Adrenal gland (tissue), 12 donors: Measurements from ENCODE around the gene TMED10. TPM values are rescaled to one million over a fixed set of nuclear protein-coding genes. Genes with fewer than 3 reads are reported as not detected.

Experiments
- DNase-seq, 7 donors: peaks; one replicate each; pipeline ENCODE4 v3.0.0-alpha.2; 2019 to 2020
- H3K27ac ChIP-seq, 5 donors: fragments of 200-600 bp; sonication (generic) in 4 of 5; 1 replicate in 3 of 5; 2 replicates in 2 of 5; pipeline versions ENCODE4 v1.5.1 to v1.8.0; 2016 to 2020; ENCODE audit warnings: mild to moderate bottlenecking in 1 of 5
- H3K27me3 ChIP-seq: fragments of 200-600 bp; 2 replicates; pipeline ENCODE4 v1.8.0; 2021
- H3K36me3 ChIP-seq, 2 donors: fragments of 200-600 bp; replicated peaks in 1 of 2; 1 replicate in 1 of 2; 2 replicates in 1 of 2; pipeline versions ENCODE4 v1.5.1 to v1.8.0; 2018 to 2022
- H3K4me1 ChIP-seq, 2 donors: fragments of 200-600 bp; replicated peaks in 1 of 2; 1 replicate in 1 of 2; 2 replicates in 1 of 2; pipeline versions ENCODE4 v1.5.1 to v1.8.0; 2018 to 2021
- H3K4me3 ChIP-seq, 4 donors: fragments of 200-600 bp; sonication (generic) in 3 of 4; one replicate each; pipeline ENCODE4 v1.5.1; 2016 to 2018
- H3K9me3 ChIP-seq, 3 donors: fragments of 200-600 bp; sonication (generic) in 1 of 3; replicated peaks in 1 of 3; 1 replicate in 2 of 3; 2 replicates in 1 of 3; pipeline versions ENCODE4 v1.5.1 to v1.8.0; 2016 to 2021
- POLR2A ChIP-seq, 2 donors: fragments of 450-650 bp; IDR thresholded peaks; one replicate each; pipeline ENCODE4 v1.6.1; 2017; ENCODE audit warnings: antibody characterized with exemption in 2 of 2, mild to moderate bottlenecking in 2 of 2, moderate library complexity in 1 of 2
- WGBS, 4 donors: extraction: QIAGEN DNeasy Blood & Tissue Kit in 2 of 4; methylation state at CpG; one replicate each; pipeline versions ENCODE4 v1.1.5 to v1.1.7; 2013 to 2017; 5-methylcytosine and 5-hydroxymethylcytosine counted together
- intact Hi-C, 2 donors: fragments of 100-400 bp; cut with DNase I; formaldehyde crosslinking; loops; one replicate each; pipeline versions ENCODE4 v1.14.1 to v1.15.0; 2022 to 2023
- polyA plus RNA-seq, 3 donors: library from polyadenylated mRNA; stranded (reverse); fragments of 200-250 nt in 2 of 3; fragments of 350-450 nt in 1 of 3; fragmentation: Illumina TruSeq in 1 of 3; extraction: RNeasy Lipid Tissue Mini Kit (QIAGEN cat#74804) in 1 of 3; gene quantifications; one replicate each; pipeline ENCODE4 v1.2.3, GENCODE V29; 2013 to 2014
- total RNA-seq, 9 donors: library from RNA; depleted of rRNA in 4 of 9; stranded (reverse); fragments of >200 nt in 4 of 9; fragments of 120-200 nt in 1 of 9; fragmentation: NEBNext Ultra II Directional in 1 of 9; extraction: Animal tissue kit (Norgen Biotek cat#: 25700) in 1 of 9; gene quantifications; one replicate each; pipeline versions ENCODE4 v1.1.0 to v1.2.4, GENCODE V29; 2013 to 2023
- TF ChIP-seq, protein P1 (sequence below), 6 experiments: fragments of 450-650 bp in 4 of 6; fragments of 200-600 bp in 2 of 6; sonication (generic) in 1 of 6; IDR thresholded peaks; 1 replicate in 5 of 6; 2 replicates in 1 of 6; pipeline versions ENCODE4 v1.5.1 to v1.8.0; 2016 to 2021; ENCODE audit warnings: antibody characterized with exemption in 6 of 6, mild to moderate bottlenecking in 2 of 6, moderate library complexity in 1 of 6
- donor health status: healthy with polysubstance abuse.
- donor health status: Bipolar disorder and iron deficiency.
- donor health status: DM: yes; HTN: yes; CAD: no.
- donor health status: DM: no; HTN: no; CAD: no.
- donor health status: DM: no; HTN: no; CAD: no.
- donor health status: DM: yes; HTN: yes; CAD: no.

TMED10 gene
- total and polyA plus RNA-seq, 12 donors = 33.7 to 532 (median 319) TPM

- Histone ChIP-seq H3K9me3 (no peaks in the 10 kb centered on the region), H3K27me3 (no peaks in the 10 kb centered on the region), H3K4me1 (no peaks in the 10 kb centered on the region), H3K27ac (no peak overlapping the region), H3K4me3 (no peak overlapping the region), H3K36me3 (peaks cover 0 to 96% of the 10 kb centered on the region in 2 donors)
- WGBS, 4 donors = 68 to 82% (median 73%) methylated on average over 6 of the region's 6 CpGs
- DNase-seq = no peak
- intact Hi-C loops = no loop called here
- TF ChIP-seq POLR2A (IDR thresholded peaks at IDR 0.05) = no peak
- TF ChIP-seq, protein P1, sequence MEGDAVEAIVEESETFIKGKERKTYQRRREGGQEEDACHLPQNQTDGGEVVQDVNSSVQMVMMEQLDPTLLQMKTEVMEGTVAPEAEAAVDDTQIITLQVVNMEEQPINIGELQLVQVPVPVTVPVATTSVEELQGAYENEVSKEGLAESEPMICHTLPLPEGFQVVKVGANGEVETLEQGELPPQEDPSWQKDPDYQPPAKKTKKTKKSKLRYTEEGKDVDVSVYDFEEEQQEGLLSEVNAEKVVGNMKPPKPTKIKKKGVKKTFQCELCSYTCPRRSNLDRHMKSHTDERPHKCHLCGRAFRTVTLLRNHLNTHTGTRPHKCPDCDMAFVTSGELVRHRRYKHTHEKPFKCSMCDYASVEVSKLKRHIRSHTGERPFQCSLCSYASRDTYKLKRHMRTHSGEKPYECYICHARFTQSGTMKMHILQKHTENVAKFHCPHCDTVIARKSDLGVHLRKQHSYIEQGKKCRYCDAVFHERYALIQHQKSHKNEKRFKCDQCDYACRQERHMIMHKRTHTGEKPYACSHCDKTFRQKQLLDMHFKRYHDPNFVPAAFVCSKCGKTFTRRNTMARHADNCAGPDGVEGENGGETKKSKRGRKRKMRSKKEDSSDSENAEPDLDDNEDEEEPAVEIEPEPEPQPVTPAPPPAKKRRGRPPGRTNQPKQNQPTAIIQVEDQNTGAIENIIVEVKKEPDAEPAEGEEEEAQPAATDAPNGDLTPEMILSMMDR (IDR thresholded peaks at IDR 0.05) = no peak
These were observed 79.5 kb downstream of the TMED10 start for GRCh38 chr14:75096959-75097358.

DNA sequence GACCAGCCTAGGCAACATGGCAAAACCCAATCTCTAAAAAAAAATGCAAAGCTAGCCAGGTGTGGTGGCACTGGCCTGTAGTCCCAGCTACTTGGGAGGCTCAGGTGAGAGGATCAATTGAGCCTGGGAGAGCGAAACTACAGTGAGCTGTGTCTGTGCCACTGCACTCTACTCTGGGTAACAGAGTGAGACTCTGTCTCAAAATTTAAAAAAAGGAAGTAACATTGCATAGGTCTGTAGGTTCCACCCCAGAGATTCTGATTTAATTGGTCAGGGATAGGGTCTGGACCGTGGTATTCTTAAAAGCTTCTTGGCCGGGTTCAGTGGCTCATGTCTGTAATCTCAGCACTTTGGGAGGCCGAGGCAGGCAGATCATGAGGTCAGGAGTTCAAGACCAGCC, 80.7 kb downstream of the TMED10 start:
- Histone ChIP-seq H3K9me3 (no peaks in the 10 kb centered on the region), H3K4me1 (no peaks in the 10 kb centered on the region), H3K27ac (no peak overlapping the region), H3K36me3 (peaks cover 0 to 96% of the 10 kb centered on the region in 2 donors), H3K27me3 (no peaks in the 10 kb centered on the region), H3K4me3 (no peak overlapping the region)
- TF ChIP-seq POLR2A (IDR thresholded peaks at IDR 0.05) = no peak
- TF ChIP-seq, protein P1 (IDR thresholded peaks at IDR 0.05) = no peak
- intact Hi-C loops = no loop called here
- no peak for DNase-seq
- WGBS, 4 donors = 80 to 93% (median 89%) methylated on average over 4 of the region's 4 CpGs

DNA sequence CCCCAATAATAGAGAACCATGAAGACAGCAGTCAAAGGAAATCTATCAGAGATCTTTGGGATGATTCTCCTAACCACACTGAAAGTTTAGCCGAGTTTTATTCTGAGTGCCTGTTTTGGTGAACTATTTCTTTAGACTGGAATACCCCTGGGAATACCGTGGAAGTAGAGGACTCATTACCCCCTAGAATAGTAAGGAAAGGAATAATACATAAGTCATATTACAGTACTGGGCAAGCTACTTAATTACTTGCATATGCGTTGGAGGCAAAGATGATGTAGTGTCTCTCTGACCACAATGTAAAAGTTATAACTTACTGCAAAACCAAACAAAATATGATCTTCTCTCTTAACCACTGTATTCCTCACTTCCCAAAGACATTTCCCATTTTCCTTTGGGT, 81.5 kb downstream of the TMED10 start:
- no peaks in the 10 kb centered on the region for H3K9me3 ChIP-seq
- H3K27ac ChIP-seq = no peak overlapping the region
- 92 to 97% (median 94%) methylated on average over 3 of the region's 3 CpGs for WGBS, 4 donors
- no peak for DNase-seq
- no peaks in the 10 kb centered on the region for H3K4me1 ChIP-seq
- no peak overlapping the region for H3K4me3 ChIP-seq
- TF ChIP-seq, protein P1 (IDR thresholded peaks at IDR 0.05) = no peak
- TF ChIP-seq POLR2A (IDR thresholded peaks at IDR 0.05) = no peak
- peaks cover 0 to 95% of the 10 kb centered on the region in 2 donors for H3K36me3 ChIP-seq
- intact Hi-C loops = no loop called here
- no peaks in the 10 kb centered on the region for H3K27me3 ChIP-seq

- DNase-seq = no peak
- no peaks in the 10 kb centered on the region for H3K4me1 ChIP-seq
- no peak for TF ChIP-seq POLR2A (IDR thresholded peaks at IDR 0.05)
- TF ChIP-seq, protein P1 (IDR thresholded peaks at IDR 0.05) = no peak
- no peaks in the 10 kb centered on the region for H3K9me3 ChIP-seq
- intact Hi-C loops = no loop called here
- no peak overlapping the region for H3K4me3 ChIP-seq
- H3K27me3 ChIP-seq = no peaks in the 10 kb centered on the region
- no peak overlapping the region for H3K27ac ChIP-seq
- 77 to 87% (median 85%) methylated on average over 2 of the region's 2 CpGs for WGBS, 4 donors
- H3K36me3 ChIP-seq = peaks cover 0 to 85% of the 10 kb centered on the region in 2 donors
These were observed 83.7 kb downstream of the TMED10 start for GRCh38 chr14:75092698-75093097.
